DMS53 treated with DMSO at 0.1 percent for 48 hours (cell line): ENCODE measurements around the gene DTL.
A peak's percentile ranks its signal among the peaks of the same experiment; 100 is the strongest.

ENCODE experiments used
- DNase-seq: peaks from one replicate; lab custom pipeline; 2025; ENCODE audit not compliant: unreplicated experiment; lab: John Stamatoyannopoulos, UW

Gene DTL

DNA sequence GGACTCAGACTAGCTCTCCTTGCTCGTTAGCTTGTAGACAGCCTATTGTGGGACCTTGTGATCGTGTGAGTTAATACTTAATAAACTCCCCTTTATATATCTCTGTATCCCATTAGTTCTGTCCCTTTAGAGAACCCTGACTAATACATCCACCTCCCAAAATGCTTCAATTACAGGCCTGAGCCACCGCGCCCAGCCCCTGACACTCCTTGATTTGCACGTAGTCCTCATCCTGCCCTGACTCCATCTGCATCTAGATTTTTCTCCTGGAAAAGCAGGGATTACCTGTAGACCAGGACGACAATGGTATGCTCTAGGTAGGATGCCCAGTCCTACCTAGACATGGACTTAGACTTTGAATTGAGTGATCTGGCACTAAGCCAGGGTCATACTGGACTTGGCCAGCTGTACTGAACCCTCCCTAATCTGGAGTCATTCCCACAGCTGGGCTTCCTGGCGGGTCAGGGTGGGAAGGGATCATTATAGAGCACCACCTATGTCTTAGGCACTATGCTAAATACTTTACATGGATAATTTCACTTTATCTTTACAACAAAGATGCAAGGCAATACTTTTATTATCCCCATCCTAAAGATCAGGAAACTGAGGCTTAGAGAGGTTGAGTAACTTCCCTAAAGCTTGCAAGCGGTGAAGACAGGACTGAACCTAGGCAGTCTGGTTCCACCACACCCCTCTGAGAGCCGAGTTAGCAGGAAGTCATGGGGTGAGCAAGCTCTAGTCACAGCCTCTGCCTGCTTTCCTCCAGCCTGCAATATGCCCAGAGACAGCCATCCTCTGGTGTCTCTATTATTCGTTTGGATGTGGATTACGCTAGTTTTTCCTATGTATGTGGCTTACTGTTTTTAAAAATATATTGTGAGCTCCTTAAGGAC, 89.4 kb downstream of the DTL start:
- no peak for DNase-seq

- DNase-seq = no peak
Measured at GRCh38 chr1:212125654-212126053, 90.1 kb downstream of the DTL start.

DNA sequence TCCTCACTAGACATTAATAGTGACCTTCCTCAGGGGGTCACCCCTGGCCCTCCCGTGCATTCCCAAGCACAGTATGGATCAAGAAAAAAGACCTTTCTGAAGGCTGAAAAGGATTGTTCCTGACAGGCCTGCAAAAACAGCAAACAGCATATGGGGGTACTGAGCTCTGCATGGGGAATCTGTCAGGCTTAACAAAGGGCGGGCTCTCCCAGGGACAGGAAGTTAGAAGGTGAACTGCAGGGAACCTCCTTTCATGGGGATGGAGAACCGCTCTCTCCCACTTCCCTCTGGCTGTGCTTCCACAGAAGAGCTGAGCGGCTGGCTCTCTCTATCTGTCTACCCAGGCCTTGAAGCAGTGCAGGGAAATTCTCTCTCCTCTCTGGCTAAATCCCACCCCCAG, 91.7 kb downstream of the DTL start:
- DNase-seq = no peak

GRCh38 chr1:212129781-212130180, 94.2 kb downstream of the DTL start:
- no peak for DNase-seq

GRCh38 chr1:212132025-212132424, 96.5 kb downstream of the DTL start:
- no peak for DNase-seq

DNA sequence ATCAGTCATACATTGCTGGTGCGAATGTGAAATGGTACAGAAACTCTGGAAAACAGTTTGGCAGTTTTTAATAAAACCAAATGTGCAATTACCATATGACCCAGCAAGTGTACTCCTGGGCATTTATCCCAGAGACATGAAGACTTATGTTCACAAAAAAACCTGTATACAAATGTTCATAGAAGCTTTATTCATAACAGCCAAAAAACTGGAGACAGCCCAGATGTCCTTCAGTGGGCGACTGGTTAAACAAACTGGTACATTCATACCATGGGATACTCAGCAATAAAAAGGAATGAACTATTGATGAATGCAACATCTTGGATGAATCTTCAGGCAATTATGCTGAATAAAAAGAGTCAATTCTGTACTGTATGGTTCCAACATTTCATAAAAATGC, 97.8 kb downstream of the DTL start:
- no peak for DNase-seq

DNA sequence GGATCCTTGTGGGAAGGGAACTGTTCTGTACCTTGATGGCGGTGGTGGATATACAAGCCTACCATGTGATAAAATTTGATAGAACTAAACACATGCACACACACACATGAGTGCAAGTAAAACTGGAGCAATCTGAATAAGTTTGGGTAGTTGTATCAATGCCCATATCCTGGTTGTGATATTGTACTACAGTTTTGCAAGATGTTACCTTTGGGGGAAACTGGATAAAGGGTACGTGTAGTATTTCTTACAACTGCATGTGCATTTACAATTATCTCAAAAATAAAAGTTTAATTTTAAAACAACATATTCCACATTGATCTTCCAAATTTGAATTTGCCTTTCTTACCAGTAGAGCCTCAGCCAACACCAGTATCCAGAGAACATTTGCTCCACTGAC, 99.6 kb downstream of the DTL start:
- no peak for DNase-seq

DNA sequence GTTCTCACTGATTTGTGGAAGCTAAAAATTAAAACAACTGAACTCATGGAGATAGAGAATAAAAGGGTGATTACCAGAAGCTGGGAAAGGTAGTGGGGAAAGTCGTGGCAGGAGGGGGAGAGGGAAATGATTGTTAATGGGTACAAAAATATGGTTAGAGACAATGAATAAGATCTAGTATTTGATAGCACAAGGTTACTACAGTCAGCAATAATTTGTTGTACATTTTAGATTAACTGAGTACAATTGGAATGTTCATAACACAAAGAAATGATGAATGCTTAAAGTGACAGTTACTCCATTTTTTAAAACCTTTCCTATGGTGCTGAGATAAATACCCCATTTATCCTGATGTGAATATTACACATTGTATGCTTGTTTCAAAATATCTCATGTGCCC, 102.3 kb downstream of the DTL start:
- no peak for DNase-seq

DNA sequence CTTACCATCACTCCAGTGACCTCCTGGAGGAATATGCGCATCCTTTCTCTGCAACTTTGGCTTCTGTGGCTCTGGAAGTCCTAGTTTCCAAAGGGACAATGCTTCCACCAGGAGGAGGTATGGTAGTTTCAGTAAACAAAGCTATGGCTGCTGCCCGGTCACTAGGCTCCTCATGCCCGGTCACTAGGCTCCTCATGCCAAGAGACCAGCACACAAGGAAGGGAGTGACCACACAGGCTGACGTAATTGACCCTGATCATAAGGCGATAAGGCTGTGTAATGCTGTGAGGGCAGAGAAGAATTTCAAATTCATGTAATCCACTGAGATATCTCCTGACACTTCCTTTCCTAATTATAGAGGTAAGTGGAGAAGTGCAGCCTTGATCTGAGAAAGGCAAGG, 102.9 kb downstream of the DTL start:
- DNase-seq = no peak

GRCh38 chr1:212139526-212140135, 104.1 kb downstream of the DTL start:
- no peak for DNase-seq

DNA sequence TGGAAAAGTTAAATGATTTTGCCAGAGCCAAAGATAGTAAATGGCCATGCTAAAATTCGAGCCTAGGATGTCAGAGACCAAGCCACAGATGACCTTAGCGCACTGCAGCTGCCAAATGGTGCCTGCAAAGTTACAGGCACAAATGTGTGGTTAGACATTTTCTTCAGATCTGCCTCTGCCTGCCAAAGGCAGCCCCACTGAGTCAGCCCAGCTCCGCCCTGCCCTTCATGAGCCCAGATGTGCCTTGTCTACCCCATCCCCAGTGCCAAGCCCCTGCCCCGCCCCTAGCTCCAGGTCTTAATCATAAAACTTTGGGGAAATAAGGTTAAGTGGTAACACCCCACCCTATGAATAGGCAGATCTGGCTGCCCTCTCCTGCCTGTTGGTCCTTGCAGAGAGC, 105.9 kb downstream of the DTL start:
- no peak for DNase-seq

DNA sequence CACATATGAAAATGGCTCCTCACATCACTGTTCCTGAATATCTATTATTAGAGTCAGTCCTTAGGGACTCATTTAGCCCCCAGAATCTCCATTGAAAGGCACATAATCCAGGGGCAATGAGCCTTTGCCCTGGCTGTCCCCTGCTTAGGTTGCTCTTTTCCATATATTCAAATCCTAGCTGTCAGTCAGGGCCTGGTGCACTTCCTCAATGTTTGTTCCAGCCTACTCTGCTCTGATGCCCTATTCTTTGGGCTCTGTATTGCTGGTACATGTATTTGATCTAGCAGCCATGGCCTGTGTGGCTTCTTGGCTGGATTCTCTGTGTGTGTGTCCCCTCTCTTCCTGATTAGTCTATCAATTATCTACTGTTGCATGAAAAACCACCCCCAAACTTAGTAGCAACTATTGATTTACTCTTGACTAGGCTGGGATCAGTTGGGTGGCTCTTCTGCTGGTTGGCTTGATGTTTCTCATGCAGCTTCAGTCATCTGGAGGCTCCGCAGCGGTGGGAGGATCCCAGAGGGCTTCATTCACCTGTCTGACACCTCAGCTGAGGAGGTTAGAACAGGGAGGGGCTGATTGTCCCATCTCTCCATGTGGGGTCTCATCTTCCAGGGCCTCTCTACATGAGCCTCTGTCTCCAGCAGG, 107.5 kb downstream of the DTL start:
- no peak for DNase-seq

DNA sequence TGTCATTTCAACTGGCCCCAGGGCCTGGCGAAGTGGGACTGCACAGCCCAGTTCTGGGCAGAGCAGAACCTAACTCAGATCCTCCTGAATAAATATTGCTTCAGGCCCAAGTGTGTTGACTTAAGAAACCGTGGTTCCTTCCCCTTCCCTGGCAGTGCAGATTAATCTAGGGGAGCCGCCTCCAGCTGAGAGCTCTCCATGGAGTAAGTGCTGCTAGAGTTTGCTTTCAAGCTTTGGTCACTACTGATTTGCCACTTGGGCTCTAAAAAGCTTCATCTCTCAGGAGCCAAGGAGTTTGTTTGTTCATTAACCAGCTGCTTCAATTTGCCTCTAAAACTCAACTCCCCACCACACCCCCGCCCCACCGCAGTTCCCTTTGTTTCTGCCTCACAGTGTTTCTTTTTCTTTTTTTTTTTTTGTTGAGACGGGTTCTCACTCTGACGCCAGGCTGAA, 112.1 kb downstream of the DTL start:
- peak; percentile 9 for DNase-seq

DNA sequence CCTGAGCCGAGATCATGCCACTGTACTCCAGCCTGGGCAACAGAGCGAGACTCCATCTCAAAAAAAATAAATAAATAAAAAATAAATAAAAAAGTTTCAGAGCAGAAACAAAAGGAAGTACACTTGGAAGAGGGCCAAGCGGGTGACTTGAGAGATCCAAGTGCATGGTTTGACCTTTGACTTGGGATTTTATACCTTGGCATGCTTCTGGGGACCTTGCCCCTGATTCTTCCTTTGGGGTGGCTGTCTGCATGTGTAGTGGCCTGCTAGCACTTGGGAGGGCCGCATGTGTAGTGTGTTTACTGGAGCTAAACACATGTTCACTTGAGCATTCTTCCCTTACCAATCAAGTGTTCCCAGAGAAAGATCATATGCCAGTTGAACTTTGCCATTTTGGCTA, 114.0 kb downstream of the DTL start:
- no peak for DNase-seq

GRCh38 chr1:212152308-212152693, 116.8 kb downstream of the DTL start:
- no peak for DNase-seq

- no peak for DNase-seq
Measured at GRCh38 chr1:212152869-212153268, 117.3 kb downstream of the DTL start.

DNA sequence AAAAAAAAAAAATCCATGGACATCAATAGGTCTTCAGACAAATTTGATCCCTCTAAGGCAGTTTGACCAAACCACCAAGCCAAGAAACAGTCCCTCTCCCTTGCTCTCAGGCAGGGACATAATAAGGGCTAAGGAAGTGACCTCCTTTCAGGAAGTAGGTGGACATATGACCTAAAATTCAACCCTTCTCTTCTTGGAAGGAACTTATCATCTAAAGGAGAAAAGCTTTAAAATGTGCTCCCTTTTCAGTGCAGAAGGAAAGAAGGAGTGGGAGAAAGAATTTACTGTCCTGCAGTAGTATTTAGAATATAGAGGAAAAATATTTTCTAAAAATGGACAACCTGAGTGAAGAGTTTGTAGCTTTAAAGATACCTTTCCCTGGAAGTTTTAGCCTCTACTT, 118.1 kb downstream of the DTL start:
- no peak for DNase-seq
